Ascending aorta (tissue), 2 donors: Measurements from ENCODE around the gene FOXM1. TPM values are rescaled to one million over a fixed set of nuclear protein-coding genes. Genes with fewer than 3 reads are reported as not detected.

ENCODE experiments used
- DNase-seq, 2 donors: peaks; one replicate each; pipeline ENCODE4 v3.0.0-alpha.2; 2019; ENCODE audit warnings: low spot score in 2 of 2
- H3K27ac ChIP-seq, 2 donors: fragments of 200-600 bp; sonication (generic); one replicate each; pipeline ENCODE4 v1.5.1; 2016 to 2017; ENCODE audit warnings: mild to moderate bottlenecking in 1 of 2
- H3K27me3 ChIP-seq: fragments of 200-600 bp; sonication (generic); one replicate; pipeline ENCODE4 v1.5.1; 2017
- H3K36me3 ChIP-seq, 2 donors: fragments of 200-600 bp; sonication (generic); one replicate each; pipeline ENCODE4 v1.5.1; 2016
- H3K4me1 ChIP-seq, 2 donors: fragments of 200-600 bp; sonication (generic); one replicate each; pipeline ENCODE4 v1.5.1; 2016 to 2017; ENCODE audit warnings: mild to moderate bottlenecking in 1 of 2
- H3K4me3 ChIP-seq, 2 donors: fragments of 200-600 bp; sonication (generic); one replicate each; pipeline ENCODE4 v1.5.1; 2016 to 2017; ENCODE audit warnings: mild to moderate bottlenecking in 1 of 2
- H3K9me3 ChIP-seq, 2 donors: fragments of 200-600 bp; sonication (generic); one replicate each; pipeline ENCODE4 v1.5.1; 2016
- intact Hi-C: fragments of 100-400 bp; cut with DNase I; formaldehyde crosslinking; loops from one replicate; pipeline ENCODE4 v1.15.1; 2023
- total RNA-seq: library from RNA; depleted of rRNA; stranded (reverse); fragments of >200 nt; gene quantifications from one replicate; pipeline ENCODE4 v1.1.0, GENCODE V29; 2016
- TF ChIP-seq, protein P1 (sequence below), 3 experiments: fragments of 200-600 bp in 2 of 3; fragments of 450-650 bp in 1 of 3; sonication (generic) in 2 of 3; IDR thresholded peaks; one replicate each; pipeline ENCODE4 v1.5.1; 2016 to 2019; ENCODE audit warnings: antibody characterized with exemption in 3 of 3, mild to moderate bottlenecking in 1 of 3, moderate library complexity in 1 of 3

Gene FOXM1
- total RNA-seq, 1 donor from 2014 or later, result not detected

DNA sequence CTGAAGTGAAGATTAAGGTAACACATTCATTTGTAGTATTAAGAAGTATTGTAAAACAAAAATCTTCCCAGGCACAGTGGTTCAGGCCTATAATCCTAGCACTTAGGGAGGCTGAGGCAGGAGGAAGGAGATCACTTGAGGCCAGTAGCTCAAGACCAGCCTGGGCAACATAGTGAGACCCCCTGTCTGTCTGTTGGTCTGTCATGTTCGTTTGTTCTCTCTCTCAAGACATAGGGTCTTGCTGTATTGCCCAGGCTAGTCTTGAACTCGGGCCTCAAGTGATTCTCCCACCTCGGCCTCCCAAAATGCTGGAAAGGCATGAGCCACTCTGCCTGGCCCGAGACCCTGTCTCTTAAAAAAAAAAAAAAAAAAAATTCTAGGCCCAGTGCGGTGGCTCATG is 20.4 kb upstream of the FOXM1 start:
- Histone ChIP-seq H3K27me3 (no peaks in the 10 kb centered on the region), H3K27ac (no peak overlapping the region)
- TF ChIP-seq, protein P1, sequence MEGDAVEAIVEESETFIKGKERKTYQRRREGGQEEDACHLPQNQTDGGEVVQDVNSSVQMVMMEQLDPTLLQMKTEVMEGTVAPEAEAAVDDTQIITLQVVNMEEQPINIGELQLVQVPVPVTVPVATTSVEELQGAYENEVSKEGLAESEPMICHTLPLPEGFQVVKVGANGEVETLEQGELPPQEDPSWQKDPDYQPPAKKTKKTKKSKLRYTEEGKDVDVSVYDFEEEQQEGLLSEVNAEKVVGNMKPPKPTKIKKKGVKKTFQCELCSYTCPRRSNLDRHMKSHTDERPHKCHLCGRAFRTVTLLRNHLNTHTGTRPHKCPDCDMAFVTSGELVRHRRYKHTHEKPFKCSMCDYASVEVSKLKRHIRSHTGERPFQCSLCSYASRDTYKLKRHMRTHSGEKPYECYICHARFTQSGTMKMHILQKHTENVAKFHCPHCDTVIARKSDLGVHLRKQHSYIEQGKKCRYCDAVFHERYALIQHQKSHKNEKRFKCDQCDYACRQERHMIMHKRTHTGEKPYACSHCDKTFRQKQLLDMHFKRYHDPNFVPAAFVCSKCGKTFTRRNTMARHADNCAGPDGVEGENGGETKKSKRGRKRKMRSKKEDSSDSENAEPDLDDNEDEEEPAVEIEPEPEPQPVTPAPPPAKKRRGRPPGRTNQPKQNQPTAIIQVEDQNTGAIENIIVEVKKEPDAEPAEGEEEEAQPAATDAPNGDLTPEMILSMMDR (IDR thresholded peaks at IDR 0.05), result no peak

DNA sequence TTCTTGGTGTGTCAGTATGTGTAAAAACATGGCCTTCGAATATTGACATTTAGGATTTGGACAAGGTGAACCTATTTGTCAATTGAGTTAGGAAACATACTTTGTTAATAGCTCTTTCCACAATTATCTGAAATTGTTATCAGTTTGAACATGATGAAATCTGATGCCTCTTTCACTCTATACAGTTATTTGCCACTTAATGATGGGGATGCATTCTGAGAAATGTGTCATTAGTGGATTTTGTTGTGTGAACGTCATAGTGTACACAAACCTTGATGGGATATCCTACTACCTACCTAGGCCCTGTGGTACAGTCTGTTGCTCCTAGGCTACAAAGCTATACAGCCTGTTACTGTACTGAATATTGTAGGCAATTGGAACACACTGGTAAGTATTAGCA is 18.5 kb upstream of the FOXM1 start:
- TF ChIP-seq, protein P1 (IDR thresholded peaks at IDR 0.05), result no peak
- no peak for DNase-seq
- intact Hi-C loops, result loop anchor here (10.0 kb wide), 2 partner anchors 359 to 1379 kb away; partner anchors contain the start of gene CCND2
- H3K4me3 ChIP-seq, result no peak overlapping the region
- no peaks in the 10 kb centered on the region for H3K9me3 ChIP-seq
- no peaks in the 10 kb centered on the region for H3K36me3 ChIP-seq
- no peak overlapping the region for H3K27ac ChIP-seq
- H3K27me3 ChIP-seq, result no peaks in the 10 kb centered on the region
- H3K4me1 ChIP-seq, result peaks cover 0 to 28% of the 10 kb centered on the region in 2 donors

More for the DNA sequence above, 20.4 kb upstream of the FOXM1 start:
- no peak overlapping the region for H3K4me3 ChIP-seq
- no peaks in the 10 kb centered on the region for H3K36me3 ChIP-seq
- no peak for DNase-seq
- peaks cover 0 to 25% of the 10 kb centered on the region in 2 donors for H3K4me1 ChIP-seq
- intact Hi-C loops, result loop anchor here (10.0 kb wide), 2 partner anchors 357 to 1377 kb away; partner anchors contain the start of gene CCND2
- H3K9me3 ChIP-seq, result no peaks in the 10 kb centered on the region

DNA sequence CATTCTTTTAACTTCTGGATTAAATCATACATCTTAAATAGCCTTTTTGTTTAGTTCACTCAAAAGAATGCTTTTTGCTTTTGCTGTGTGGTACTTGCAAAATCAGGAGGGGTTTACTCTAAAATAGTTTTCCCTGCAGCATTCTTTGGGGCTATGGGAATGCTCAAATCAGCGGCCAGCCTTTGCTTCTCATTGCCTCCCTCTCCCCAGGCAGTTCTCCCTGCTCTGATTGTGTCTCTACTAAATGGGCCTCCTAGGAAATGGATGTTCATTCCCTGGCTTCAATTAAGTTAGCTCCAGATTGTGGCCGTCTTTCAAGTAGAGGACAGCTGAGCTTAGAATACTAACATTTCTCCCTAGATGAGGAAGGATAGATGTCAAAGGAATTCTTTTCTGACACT is 18.1 kb upstream of the FOXM1 start:
- Histone ChIP-seq H3K4me3 (no peak overlapping the region), H3K9me3 (no peaks in the 10 kb centered on the region), H3K36me3 (no peaks in the 10 kb centered on the region), H3K27me3 (no peaks in the 10 kb centered on the region), H3K27ac (no peak overlapping the region), H3K4me1 (peaks cover 0 to 30% of the 10 kb centered on the region in 2 donors)
- TF ChIP-seq, protein P1 (IDR thresholded peaks at IDR 0.05), result no peak
- no peak for DNase-seq
- intact Hi-C loops, result loop anchor here (10.0 kb wide), 2 partner anchors 360 to 1380 kb away; partner anchors contain the start of gene CCND2

DNA sequence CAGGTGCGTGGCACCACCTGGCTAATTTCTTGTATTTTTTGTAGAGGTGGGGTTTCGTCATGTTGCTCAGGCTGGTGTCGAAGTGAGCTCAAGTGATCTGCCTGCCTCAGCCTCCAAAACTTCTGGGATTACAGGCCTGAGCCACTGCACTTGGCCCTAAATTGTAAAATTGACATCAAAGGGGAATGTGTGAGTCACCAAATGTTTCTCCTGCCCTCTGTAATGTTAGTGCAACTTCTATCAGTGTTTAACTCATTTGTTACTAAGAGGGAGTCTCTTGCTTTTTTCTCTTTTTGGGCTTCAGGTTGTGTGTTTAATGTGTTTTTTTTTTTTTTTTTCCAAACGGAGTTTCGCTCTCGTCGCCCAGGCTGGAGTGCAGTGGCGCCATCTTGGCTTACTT is 16.0 kb upstream of the FOXM1 start:
- H3K27me3 ChIP-seq, result no peaks in the 10 kb centered on the region
- TF ChIP-seq, protein P1 (IDR thresholded peaks at IDR 0.05), result no peak
- H3K27ac ChIP-seq, result peak overlapping the region; percentile 31 to 46

DNA sequence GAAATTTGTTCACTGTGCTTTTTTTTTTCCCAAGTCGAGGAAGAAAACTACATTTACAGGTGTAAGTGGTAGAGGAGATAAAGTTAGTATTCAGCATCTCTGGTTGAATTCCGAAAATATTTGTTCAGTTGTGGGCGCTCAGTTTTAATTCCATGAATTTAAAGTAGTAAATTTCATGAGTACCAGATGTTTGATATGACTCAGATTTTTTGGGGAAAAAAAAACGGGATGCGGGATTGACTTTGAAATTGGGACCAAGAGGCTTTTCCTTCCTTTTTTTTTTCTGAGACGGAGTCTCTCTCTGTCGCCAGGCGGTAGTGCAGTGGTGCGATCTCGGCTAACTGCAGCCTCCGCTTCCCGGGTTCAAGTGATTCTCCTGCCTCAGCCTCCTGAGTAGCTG is 15.3 kb upstream of the FOXM1 start:
- TF ChIP-seq, protein P1 (IDR thresholded peaks at IDR 0.05), result no peak
- Histone ChIP-seq H3K36me3 (no peaks in the 10 kb centered on the region), H3K9me3 (no peaks in the 10 kb centered on the region), H3K27me3 (no peaks in the 10 kb centered on the region), H3K27ac (peak overlapping the region; percentile 31 to 46), H3K4me3 (peak overlapping the region; percentile 62 to 93), H3K4me1 (peaks cover 0 to 32% of the 10 kb centered on the region in 2 donors)
- intact Hi-C loops, result loop anchor here (10.0 kb wide), 2 partner anchors 363 to 1383 kb away; partner anchors contain the start of gene CCND2
- DNase-seq, result no peak

More for the DNA sequence above, 16.0 kb upstream of the FOXM1 start:
- peak in 1 of 2 donors; percentile 76 for DNase-seq
- Histone ChIP-seq H3K4me3 (peak overlapping the region in 1 of 2 donors; percentile 93), H3K36me3 (no peaks in the 10 kb centered on the region), H3K4me1 (peaks cover 0 to 32% of the 10 kb centered on the region in 2 donors), H3K9me3 (no peaks in the 10 kb centered on the region)
- intact Hi-C loops, result loop anchor here (10.0 kb wide), 2 partner anchors 362 to 1382 kb away; partner anchors contain the start of gene CCND2
